Effector CD4-positive, alpha-beta T cell (primary cell): ENCODE measurements around the gene NXPE2. TPM values are rescaled to one million over a fixed set of nuclear protein-coding genes. Genes with fewer than 3 reads are reported as not detected.
"Not testable (repeated sequence)": the region's sequence is repeated elsewhere in the genome, so short reads cannot be mapped to it uniquely, and the experiment has no call there.

Experiments
- DNase-seq: peaks from one replicate; pipeline ENCODE4 v3.0.0-alpha.2; 2020
- total RNA-seq: gene quantifications from one replicate; lab custom pipeline; 2026; lab: John Stamatoyannopoulos, UW

Gene NXPE2
- total RNA-seq = not detected

GRCh38 chr11:114678125-114679036 is at the start of gene NXPE2:
TSS of gene NXPE2 (plus strand) at chr11:114678527. CDS start at chr11:114678576, 49 bp downstream.
- DNase-seq = no peak

GRCh38 chr11:114631445-114631965 is 46.8 kb upstream of the NXPE2 start:
- DNase-seq = not testable (repeated sequence)

- DNase-seq = not testable (repeated sequence)
These were observed 38.9 kb upstream of the NXPE2 start for GRCh38 chr11:114639440-114639839.

GRCh38 chr11:114650661-114651060 is 27.7 kb upstream of the NXPE2 start:
- no peak for DNase-seq

GRCh38 chr11:114651145-114651718 is 27.1 kb upstream of the NXPE2 start:
- DNase-seq = no peak

- no peak for DNase-seq
These were observed 25.2 kb upstream of the NXPE2 start for GRCh38 chr11:114653148-114653547.

GRCh38 chr11:114664641-114665040 is 13.7 kb upstream of the NXPE2 start:
- no peak for DNase-seq

GRCh38 chr11:114666760-114667159 is 11.6 kb upstream of the NXPE2 start:
- no peak for DNase-seq

- no peak for DNase-seq
These were observed 10.2 kb upstream of the NXPE2 start for GRCh38 chr11:114668109-114668508.

- DNase-seq = no peak
These were observed 4.7 kb upstream of the NXPE2 start for GRCh38 chr11:114673661-114674060.

- no peak for DNase-seq
These were observed 1.2 kb downstream of the NXPE2 start for GRCh38 chr11:114679505-114679904.

GRCh38 chr11:114683007-114683406 is 4.7 kb downstream of the NXPE2 start:
- DNase-seq = no peak

- no peak for DNase-seq
These were observed 6.3 kb downstream of the NXPE2 start for GRCh38 chr11:114684636-114685035.

- no peak for DNase-seq
These were observed 6.8 kb downstream of the NXPE2 start for GRCh38 chr11:114685097-114685496.

- no peak for DNase-seq
These were observed 27.1 kb downstream of the NXPE2 start for GRCh38 chr11:114705280-114706024.

- DNase-seq = no peak
These were observed 31.6 kb downstream of the NXPE2 start for GRCh38 chr11:114709960-114710359.

GRCh38 chr11:114713756-114714155 is 35.4 kb downstream of the NXPE2 start:
- no peak for DNase-seq

GRCh38 chr11:114719562-114719961 is 41.2 kb downstream of the NXPE2 start:
- no peak for DNase-seq

- no peak for DNase-seq
These were observed 46.7 kb downstream of the NXPE2 start for GRCh38 chr11:114724916-114725524.

- no peak for DNase-seq
These were observed 47.3 kb downstream of the NXPE2 start for GRCh38 chr11:114725623-114726022.

GRCh38 chr11:114736806-114737205 is 58.5 kb downstream of the NXPE2 start:
- DNase-seq = no peak

GRCh38 chr11:114738954-114739353 is 60.6 kb downstream of the NXPE2 start:
- DNase-seq = no peak
